IPS-18c (cell line): Measurements from ENCODE around the gene ERBB3.
"Not testable (repeated sequence)": the region's sequence is repeated elsewhere in the genome, so short reads cannot be mapped to it uniquely, and the experiment has no call there.

ENCODE experiments used
- H3K4me3 ChIP-seq: 2 replicates; pipeline ENCODE4 v1.7.0; 2013; ENCODE audit warnings: low read depth, mild to moderate bottlenecking, low read length, moderate library complexity; ENCODE audit not compliant: insufficient read depth
- H3K9me3 ChIP-seq: one replicate; pipeline ENCODE4 v1.6.1; 2013; ENCODE audit warnings: mild to moderate bottlenecking, low read length, moderate library complexity; ENCODE audit not compliant: control insufficient read depth, insufficient read depth

The ERBB3 gene

GRCh38 chr12:56079723-56080555 is at the start of gene ERBB3:
Gene ERBB3, plus strand, starts transcription at chr12:56080165. Its CDS starts 136 bp downstream, at chr12:56080301.
- Histone ChIP-seq H3K9me3 (no peaks in the 10 kb centered on the region), H3K4me3 (peak within 1 kb of the TSS; percentile 94)

- H3K4me3 ChIP-seq: no peak overlapping the region
- H3K9me3 ChIP-seq: no peaks in the 10 kb centered on the region
These were observed 48.0 kb upstream of the ERBB3 start for GRCh38 chr12:56031987-56032386.

DNA sequence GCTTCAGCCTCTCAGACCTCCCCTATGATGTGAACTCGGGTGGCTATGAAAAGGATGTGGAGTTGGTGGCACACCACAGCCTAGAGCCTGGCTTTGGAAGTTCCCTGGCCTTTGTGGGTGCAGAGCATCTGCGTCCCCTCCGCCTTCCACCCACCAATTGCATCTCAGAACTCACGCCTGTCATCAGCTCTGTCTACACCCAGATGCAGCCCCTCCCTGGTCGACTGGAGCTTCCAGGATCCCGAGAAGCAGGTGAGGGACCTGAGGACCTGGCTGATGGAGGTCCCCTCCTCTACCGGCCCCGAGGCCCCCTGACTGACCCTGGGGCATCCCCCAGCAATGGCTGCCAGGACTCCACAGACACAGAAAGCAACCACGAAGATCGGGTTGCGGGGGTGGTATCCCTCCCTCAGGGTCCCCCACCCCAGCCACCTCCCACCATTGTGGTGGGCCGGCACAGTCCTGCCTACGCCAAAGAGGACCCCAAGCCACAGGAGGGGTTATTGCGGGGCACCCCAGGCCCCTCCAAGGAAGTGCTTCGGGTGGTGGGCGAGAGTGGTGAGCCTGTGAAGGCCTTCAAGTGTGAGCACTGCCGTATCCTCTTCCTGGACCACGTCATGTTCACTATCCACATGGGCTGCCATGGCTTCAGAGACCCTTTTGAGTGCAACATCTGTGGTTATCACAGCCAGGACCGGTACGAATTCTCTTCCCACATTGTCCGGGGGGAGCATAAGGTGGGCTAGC is 45.2 kb upstream of the ERBB3 start:
- no peaks in the 10 kb centered on the region for H3K9me3 ChIP-seq
- no peak overlapping the region for H3K4me3 ChIP-seq

- Histone ChIP-seq H3K9me3 (no peaks in the 10 kb centered on the region), H3K4me3 (no peak overlapping the region)
These were observed 42.8 kb upstream of the ERBB3 start for GRCh38 chr12:56037161-56037560.

DNA sequence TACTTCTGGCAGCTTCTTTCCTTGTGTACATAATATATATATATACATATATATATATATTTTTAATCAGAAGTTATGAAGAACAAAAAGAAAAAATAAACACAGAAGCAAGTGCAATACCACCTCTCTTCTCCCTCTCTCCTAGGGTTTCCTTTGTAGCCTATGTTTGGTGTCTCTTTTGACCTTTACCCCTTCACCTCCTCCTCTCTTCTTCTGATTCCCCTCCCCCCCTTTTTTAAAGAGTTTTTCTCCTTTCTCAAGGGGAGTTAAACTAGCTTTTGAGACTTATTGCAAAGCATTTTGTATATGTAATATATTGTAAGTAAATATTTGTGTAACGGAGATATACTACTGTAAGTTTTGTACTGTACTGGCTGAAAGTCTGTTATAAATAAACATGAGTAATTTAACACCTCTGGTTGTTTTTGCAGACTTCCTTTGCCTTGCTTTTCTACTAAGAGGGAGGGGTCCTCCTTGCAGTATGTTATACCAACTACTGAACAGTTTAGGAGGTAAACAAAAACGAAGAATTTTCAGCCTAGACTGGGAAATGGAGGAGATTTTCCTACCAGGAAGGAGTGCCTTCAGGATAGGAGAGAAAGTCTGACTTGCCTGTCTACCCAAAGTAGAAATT is 41.8 kb upstream of the ERBB3 start:
- H3K9me3 ChIP-seq: no peaks in the 10 kb centered on the region
- H3K4me3 ChIP-seq: no peak overlapping the region

DNA sequence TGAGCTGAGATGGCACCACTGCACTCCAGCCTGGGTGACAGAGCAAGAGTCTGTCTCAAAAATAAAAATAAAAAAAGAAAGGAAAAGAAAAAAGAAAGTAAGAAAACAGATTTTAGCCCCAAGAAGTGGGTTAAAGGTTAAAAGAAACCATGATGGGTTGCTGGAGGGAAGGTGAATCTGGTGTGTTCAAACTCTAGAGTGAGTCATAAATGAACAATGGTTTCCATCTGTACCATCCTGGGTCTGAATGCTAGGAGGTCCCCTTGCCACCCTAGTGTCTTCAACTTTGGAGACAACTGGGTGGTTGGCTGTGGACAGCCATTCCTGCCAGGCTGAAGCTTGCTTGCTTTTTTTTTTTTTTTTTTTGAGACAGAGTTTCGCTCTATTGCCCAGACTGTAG is 39.8 kb upstream of the ERBB3 start:
- no peaks in the 10 kb centered on the region for H3K9me3 ChIP-seq

DNA sequence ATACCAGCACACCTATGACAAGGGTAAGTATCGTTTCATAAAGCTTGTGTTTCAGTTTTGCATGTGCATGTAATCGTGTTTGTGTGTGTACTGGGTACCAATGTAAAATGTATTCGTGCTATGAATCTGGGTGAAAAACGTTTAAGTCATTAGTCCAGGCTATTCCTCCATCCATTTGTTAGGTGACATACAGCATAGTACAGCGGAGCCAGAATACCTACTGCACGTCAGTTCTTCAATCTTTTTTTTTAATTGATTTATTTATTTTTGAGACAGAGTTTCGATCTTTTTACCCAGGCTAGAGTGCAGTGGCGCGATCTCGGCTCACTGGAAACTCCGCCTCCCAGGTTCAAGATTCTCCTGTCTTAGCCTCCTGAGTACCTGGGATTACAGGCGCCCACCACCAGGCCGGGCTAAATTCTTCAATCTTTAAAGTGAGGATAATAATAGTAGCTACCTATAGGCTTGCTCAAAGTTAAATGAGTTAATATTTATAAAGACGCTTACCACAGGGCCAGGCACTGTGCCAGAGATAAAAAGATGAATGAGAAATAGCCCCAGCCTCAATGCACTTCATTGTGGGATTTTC is 38.9 kb upstream of the ERBB3 start:
- peak overlapping the region; percentile 26 for H3K4me3 ChIP-seq

More for the DNA sequence above, 39.8 kb upstream of the ERBB3 start:
- no peak overlapping the region for H3K4me3 ChIP-seq

DNA sequence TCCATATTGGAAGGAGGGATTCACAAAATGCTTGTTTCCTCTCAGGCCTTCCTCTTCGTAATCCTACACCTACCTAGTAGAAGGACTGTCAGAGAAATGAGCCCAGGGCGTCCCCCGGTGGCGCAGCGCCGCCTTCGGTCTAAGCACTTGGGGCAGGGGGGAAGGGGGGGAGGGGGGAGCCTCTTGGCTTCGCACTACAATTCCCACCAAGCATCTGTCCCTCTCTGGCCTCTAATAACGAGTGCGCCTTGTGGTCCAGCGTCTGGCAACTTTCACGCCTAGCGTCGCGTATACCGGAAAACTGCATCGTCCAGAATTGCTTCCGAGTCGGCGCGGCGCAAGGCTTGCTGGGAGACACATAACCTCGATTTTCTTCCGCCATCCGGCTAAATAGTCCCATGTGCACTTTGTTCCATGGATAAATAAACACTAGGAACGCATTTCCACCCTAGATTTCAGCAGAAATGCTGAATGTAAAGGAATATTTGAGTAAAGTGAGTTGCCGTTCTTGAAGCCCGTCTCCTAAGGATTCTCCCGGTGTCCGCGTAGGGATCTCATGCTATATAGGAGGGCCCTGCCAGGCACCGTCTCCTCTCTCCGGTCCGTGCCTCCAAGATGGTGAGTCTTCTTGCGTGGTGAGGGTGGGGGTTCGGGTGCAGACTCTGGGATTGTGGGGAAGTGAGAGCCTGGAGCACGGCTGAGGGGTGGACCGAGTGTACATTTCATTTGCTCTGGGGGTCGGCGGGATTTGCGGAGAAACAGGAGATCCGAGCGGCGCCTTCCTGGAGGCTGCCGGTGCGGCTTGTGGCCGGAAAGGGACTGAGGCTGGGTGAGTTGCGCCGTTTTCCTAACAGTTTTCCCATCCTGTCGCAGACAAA is 38.2 kb upstream of the ERBB3 start, which contains the start of gene RPS26:
Gene RPS26, plus strand, starts transcription at position 367 of the 878 bp plus-strand sequence. Its CDS starts 249 bp downstream, at position 616.
- Histone ChIP-seq H3K9me3 (no peaks in the 10 kb centered on the region), H3K4me3 (peak within 1 kb of the TSS; percentile 98)

More for the DNA sequence above, 38.9 kb upstream of the ERBB3 start:
- H3K9me3 ChIP-seq: no peaks in the 10 kb centered on the region

GRCh38 chr12:56042430-56042813 is 37.5 kb upstream of the ERBB3 start:
- H3K4me3 ChIP-seq: peak overlapping the region; percentile 98
- not testable (repeated sequence) for H3K9me3 ChIP-seq

- H3K4me3 ChIP-seq: peak overlapping the region; percentile 98
- no peaks in the 10 kb centered on the region for H3K9me3 ChIP-seq
These were observed 37.1 kb upstream of the ERBB3 start for GRCh38 chr12:56042843-56043242.

GRCh38 chr12:56046027-56046780 is 33.8 kb upstream of the ERBB3 start:
- Histone ChIP-seq H3K4me3 (no peak overlapping the region), H3K9me3 (no peaks in the 10 kb centered on the region)

- no peak overlapping the region for H3K4me3 ChIP-seq
- H3K9me3 ChIP-seq: no peaks in the 10 kb centered on the region
These were observed 26.5 kb upstream of the ERBB3 start for GRCh38 chr12:56053407-56053893.

GRCh38 chr12:56059964-56060363 is 20.0 kb upstream of the ERBB3 start:
- not testable (repeated sequence) for H3K4me3 ChIP-seq, H3K9me3 ChIP-seq

GRCh38 chr12:56061982-56062381 is 18.0 kb upstream of the ERBB3 start:
- H3K9me3 ChIP-seq: no peaks in the 10 kb centered on the region
- H3K4me3 ChIP-seq: no peak overlapping the region

GRCh38 chr12:56062996-56063395 is 17.0 kb upstream of the ERBB3 start:
- Histone ChIP-seq H3K4me3 (no peak overlapping the region), H3K9me3 (no peaks in the 10 kb centered on the region)

- Histone ChIP-seq H3K4me3 (no peak overlapping the region), H3K9me3 (no peaks in the 10 kb centered on the region)
These were observed 8.3 kb upstream of the ERBB3 start for GRCh38 chr12:56071648-56072047.
